ENCODE data around the gene MS4A4A.

Gene MS4A4A

DNA sequence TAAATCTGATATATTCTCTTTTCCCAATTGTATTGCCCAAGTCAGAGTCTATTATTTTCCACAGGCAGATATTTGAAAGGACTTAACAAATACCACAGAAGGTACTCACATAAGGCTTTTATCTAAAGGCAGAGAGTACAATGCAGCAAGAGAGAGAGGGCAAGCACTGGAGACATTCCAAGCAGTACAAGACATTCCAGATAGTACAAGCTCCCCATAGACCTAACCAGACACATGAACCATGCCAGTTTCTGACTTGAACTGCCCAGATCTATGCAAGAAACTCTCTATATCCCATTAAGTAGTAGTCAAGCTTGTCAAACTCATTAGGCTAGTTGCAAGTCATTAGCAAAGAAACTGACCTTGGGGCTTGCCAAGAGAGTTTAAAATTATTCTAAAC lies 35.4 kb downstream of the MS4A4A start:
- no peak overlapping the region for H3K4me3 ChIP-seq (ENCODE audit: low read depth, low read length)
- TF ChIP-seq, protein P1, sequence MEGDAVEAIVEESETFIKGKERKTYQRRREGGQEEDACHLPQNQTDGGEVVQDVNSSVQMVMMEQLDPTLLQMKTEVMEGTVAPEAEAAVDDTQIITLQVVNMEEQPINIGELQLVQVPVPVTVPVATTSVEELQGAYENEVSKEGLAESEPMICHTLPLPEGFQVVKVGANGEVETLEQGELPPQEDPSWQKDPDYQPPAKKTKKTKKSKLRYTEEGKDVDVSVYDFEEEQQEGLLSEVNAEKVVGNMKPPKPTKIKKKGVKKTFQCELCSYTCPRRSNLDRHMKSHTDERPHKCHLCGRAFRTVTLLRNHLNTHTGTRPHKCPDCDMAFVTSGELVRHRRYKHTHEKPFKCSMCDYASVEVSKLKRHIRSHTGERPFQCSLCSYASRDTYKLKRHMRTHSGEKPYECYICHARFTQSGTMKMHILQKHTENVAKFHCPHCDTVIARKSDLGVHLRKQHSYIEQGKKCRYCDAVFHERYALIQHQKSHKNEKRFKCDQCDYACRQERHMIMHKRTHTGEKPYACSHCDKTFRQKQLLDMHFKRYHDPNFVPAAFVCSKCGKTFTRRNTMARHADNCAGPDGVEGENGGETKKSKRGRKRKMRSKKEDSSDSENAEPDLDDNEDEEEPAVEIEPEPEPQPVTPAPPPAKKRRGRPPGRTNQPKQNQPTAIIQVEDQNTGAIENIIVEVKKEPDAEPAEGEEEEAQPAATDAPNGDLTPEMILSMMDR (IDR thresholded peaks at IDR 0.05; ENCODE audit: low read depth, low read length, missing control alignments): no peak
- no peak for DNase-seq (ENCODE audit: low read depth)

DNA sequence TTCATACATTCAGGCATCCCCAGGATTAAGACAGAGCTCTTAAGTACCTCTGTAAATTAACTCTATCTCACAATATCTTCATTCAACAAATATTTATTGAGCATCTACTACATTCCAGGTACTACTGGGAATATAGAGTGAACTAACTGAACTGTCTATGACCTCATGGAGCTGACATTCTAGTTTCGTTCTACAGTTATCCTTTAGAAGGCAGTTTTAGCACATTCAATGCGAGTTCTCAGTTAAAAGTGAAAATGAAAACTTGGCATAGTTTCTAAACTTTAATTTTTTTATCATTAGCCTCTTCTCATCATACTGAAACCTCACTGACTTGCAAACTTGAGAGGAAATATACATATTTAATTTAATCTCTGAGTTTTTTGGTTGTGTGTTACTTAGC lies 35.9 kb downstream of the MS4A4A start:
- DNase-seq (ENCODE audit: low read depth): no peak
- H3K4me3 ChIP-seq (ENCODE audit: low read depth, low read length): no peak overlapping the region
- TF ChIP-seq, protein P1 (IDR thresholded peaks at IDR 0.05; ENCODE audit: low read depth, low read length, missing control alignments): no peak

DNA sequence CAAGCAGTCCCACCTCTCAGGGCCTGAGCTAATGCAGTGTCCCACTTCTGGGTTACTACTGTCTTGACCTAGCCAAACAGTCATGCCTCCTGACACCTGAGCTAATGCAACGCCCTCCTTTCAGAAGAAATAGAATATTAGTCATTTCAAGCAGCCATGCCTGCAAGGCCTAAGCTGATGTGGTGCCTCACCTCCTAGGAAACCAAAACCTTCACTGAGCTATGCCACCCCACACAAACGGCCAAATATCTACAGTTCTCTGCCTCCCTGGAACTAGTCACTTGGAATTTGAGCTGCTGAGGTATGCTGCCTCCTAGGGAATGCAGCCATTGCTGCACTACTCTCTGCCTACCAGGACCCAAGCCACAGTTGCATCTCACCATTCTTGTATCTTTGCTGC lies 38.3 kb downstream of the MS4A4A start:
- TF ChIP-seq, protein P1 (IDR thresholded peaks at IDR 0.05; ENCODE audit: low read depth, low read length, missing control alignments): peak; percentile 15
- no peak overlapping the region for H3K4me3 ChIP-seq (ENCODE audit: low read depth, low read length)
- no peak for DNase-seq (ENCODE audit: low read depth)

DNA sequence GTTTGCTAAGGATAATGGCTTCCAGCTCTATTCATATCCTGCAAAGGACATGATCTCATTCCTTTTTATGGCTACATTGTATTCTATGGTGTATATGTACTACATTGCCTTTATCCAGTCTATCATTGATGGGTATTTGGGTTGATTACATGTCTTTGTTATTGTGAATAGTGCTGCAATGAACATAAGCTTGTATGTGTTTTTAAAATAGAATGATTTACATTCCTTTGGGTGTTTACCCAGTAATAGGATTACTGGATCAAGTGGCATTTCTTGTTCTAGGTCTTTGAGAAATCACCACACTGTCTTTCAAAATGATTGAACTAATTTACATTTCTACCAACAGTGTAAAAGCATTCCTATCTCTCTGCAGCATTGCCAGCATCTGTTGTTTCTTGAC lies 40.6 kb downstream of the MS4A4A start:
- no peak overlapping the region for H3K4me3 ChIP-seq (ENCODE audit: low read depth, low read length)
- TF ChIP-seq, protein P1 (IDR thresholded peaks at IDR 0.05; ENCODE audit: low read depth, low read length, missing control alignments): no peak
- no peak for DNase-seq (ENCODE audit: low read depth)

DNA sequence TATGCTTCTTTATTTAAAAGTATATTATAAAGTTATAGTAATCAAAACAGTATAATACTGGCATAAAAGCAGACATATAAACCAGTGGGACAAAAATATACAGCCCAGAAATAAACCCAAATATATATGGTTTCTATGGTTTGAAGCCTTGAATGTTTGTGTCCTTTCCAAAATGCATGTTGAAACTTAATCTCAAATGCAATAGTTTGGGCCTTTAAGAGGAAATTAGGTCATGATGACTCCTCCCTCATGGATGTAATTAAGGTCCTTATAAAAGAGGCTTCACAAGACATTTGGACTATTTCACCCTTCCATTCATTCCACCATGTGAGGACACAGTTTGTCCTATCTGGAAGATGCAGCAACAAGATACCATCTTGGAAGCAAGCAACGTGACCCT lies 46.5 kb downstream of the MS4A4A start, which contains the start of gene MS4A6E:
Gene MS4A6E, plus strand, starts transcription at position 301 of the 400 bp plus-strand sequence. CDS start 7,641 bp downstream, outside the sequence.
- TF ChIP-seq, protein P1 (IDR thresholded peaks at IDR 0.05; ENCODE audit: low read depth, low read length, missing control alignments): no peak
- H3K4me3 ChIP-seq (ENCODE audit: low read depth, low read length): no peak within 1 kb of the TSS
- no peak for DNase-seq (ENCODE audit: low read depth)

DNA sequence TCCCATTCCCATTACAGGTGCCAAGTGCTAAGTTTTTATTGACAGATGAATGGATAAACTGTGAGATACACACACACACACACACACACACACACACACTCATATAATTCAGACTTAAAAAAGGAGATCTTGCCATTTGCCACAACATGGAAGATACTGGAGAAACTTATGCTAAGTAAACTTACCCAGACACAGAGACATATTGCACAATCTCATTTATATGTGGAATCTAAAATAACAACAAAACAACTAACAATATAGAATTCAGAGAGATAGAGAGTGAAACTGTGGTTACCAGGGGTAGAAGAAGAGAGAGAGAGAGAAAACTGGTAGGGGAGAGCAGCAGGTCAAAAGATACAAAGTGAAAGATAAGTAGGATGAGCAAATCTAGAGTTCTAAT lies 48.0 kb downstream of the MS4A4A start:
- DNase-seq (ENCODE audit: low read depth): no peak
- TF ChIP-seq, protein P1 (IDR thresholded peaks at IDR 0.05; ENCODE audit: low read depth, low read length, missing control alignments): no peak
- no peak overlapping the region for H3K4me3 ChIP-seq (ENCODE audit: low read depth, low read length)

DNA sequence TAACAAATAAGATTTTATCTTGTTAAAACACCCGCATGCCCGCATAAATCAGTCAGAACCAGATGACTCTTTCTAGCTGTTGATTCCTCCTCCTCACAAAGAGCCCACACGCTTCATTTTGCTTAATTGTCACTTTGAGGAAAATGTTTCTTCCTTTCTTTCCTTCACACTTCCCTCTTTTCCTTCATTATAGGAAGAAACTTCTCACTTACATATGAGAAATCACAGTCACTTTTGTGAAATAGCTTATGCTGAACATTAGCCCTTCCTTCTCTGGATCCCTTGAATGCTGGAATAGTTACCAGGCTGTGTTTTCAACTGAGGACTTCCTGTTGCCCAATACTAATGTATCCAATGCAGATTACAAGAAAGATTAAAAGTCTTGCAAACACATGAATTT lies 52.4 kb downstream of the MS4A4A start:
- TF ChIP-seq, protein P1 (IDR thresholded peaks at IDR 0.05; ENCODE audit: low read depth, low read length, missing control alignments): no peak
- H3K4me3 ChIP-seq (ENCODE audit: low read depth, low read length): no peak overlapping the region
- DNase-seq (ENCODE audit: low read depth): no peak

Data from GM12864 (cell line).